ENCODE measurements around the gene KCNH3.

KCNH3 gene

DNA sequence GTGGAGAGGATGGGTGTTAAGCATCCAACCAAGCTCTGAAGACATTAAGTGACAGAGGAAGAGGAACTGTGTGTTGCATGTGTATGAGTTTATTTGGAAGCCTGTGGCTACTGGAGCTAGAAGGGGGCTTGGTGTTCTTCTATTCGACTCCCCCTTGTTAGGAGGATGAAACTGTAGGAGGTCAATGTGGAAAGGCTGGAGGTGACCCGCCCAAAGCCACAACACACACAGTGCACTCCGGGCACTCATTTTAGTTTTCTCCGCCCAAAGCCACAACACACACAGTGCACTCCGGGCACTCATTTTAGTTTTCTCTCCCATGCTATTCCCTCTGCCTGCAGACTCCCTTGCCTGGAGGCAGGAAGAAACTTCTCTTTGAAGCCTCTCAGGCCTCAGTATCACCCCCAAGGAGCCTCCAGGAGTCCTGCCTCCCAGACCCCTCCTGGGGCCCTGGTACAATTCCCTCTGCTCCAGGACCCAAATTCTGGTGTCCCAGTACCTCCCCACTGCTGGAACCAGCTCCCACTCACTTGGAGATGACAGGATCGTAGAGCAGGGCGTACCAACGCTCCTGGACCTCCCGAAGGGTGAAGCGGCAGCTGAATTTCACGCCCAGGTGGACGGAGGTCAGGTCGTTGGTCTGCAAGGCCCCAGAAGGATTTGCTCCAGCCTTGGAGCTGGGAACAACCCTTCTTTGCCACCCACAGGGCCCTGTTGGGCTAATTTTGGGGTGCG is 25.3 kb downstream of the KCNH3 start:
- no peak for DNase-seq (ENCODE audit: low read depth)

DNA sequence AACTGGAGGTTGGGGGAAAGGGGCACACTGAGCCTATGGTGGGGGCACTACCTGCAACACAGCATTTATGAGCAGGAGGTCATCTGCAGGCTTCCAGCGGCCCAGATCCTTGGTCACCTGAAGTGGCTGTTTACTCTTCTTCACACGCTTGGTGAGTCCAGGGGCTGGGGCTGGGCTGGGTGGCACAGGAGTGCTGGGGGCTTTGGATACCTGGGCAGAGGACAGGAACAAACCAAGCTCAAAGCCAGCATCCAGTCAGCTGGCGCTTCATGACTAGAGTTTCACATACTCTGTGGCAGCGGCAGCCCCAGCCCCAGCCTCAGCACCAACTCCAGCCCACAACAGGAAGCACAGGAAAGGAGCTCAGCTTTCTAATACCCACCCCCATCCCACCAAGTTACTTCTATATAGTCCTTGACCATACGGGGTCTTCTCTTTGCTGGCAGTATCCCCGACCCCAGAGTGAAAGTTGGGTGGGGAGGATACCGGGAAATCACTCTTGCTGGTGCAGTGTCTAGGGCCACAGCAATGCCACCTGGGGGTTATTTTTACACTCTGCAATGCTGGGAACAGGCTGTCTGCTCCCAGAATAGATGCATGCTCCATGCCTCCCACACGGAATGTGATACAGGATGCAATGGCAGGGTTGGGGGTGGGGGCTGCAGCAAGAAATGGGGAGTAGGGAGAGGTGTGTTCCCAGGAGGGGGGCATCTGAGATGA is 26.0 kb downstream of the KCNH3 start:
- no peak for DNase-seq (ENCODE audit: low read depth)

DNA sequence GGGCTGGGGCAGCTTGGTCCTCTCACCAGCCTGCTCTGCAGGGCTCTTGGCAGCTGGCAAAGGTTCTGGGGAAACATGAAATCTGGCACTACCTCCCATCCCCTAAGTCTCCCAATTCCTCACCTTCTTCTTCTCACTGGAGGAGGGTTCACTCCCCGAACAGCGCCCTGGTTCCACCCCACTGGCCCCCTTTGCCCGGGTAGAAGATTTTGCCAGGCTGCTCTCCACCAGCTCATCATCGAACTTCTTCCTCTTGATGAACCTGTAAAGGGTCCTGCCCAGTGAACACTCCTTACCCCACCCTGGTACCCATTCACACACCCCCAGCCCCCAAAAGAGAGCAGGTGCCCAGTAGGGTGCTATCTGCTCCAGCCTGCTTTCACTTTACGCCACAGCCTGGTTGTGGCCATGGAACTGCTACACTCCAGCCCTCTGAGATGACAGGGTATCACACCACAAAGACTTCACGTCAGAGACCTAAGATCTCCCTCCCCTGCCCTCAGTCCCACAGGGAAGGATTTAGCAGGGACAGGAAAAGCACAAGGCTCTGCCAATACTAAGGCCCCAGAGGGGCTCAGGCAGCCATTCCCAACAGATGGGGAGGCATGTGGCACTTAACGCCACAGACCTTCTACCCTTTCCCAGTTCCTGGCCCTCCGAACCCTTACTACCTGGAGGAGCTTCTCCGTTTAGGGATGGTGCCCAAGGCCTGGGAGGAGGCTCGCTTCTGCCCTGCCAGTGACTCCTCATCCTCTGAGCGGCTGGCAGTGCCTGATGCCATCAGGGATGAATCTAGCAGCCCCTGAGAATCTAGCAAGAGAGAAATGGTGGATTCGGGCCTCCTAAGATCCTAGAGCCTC is 26.8 kb downstream of the KCNH3 start:
- DNase-seq (ENCODE audit: low read depth) = no peak

DNA sequence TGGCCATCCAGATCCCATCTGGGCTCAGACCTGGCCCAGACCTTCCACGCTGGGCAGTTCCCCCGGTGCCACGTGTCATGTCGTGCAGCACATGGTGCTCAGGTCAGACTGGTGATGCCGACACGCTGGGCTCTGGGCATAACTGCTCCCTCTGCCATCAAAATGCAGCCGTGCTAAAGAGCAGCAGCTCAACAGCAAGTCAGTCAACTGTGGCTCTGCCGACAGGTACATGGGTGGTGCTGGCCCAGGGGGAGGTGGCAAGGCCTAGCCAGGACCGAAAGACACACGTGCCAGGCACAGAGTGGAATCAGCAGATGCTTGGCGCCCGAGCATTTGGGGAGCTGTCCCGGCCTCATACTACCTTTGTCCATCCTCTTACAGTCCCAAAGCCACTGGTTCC is 27.5 kb downstream of the KCNH3 start:
- DNase-seq (ENCODE audit: low read depth) = no peak

DNA sequence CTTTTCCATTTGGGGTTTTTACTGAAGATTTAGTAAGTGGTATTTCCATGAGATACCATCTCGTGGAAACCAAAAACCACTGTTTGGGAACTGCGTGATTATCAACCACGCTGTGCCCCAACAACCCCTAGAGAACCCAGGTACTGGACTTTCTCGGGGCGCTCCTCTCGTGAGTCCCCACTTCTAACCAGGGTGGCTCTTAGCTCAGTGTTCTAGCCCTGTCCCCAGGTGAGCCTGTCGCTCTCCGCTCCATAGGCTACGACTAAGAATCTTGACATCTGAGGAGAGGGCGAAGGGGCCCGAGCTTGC is 28.4 kb downstream of the KCNH3 start:
- no peak for DNase-seq (ENCODE audit: low read depth)

DNA sequence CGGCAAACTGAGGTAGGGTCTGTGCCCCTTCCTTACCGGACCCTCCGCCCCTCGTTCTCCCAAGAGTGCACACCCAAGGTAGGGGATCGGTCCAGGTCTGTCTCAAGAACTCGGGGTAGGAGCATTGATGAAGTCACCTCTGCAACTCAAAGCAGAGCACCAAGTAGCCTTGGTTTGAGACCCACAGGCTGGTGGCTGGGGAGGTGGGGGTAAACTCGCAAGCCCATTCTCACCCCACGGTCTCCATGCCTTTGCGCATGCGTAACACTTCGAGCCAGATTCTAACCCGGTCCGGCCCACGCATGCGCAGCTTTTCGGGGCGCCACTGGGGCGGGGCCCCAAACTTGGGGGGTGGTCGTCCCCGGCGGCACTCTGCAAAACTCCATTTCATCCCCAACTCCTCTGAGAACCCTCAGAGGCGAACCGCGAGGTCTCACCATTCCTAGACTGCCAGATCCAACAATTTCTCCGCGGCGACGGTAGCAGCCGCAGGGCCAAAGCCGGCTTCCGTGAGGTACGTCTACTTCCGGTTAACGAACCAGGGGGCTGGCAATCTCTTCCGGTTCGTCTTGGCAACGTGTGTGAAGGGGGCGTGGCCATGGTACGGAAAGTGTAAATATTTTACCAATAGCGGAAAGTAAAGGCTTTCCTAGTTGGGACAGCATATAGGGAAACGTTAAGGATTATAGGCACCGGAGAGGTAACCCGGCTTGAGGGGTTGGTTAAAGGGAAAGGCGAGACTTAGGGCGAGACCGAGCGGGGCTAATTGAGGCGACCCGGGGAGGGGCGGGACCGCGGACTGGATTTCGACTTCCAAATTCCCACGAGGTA is 29.0 kb downstream of the KCNH3 start, which contains the start of gene MCRS1:
TSS of gene MCRS1 (minus strand) at position 532 of the 831 bp plus-strand sequence. CDS start 1,411 bp downstream, outside the sequence.
- DNase-seq (ENCODE audit: low read depth) = peak; percentile 77

DNA sequence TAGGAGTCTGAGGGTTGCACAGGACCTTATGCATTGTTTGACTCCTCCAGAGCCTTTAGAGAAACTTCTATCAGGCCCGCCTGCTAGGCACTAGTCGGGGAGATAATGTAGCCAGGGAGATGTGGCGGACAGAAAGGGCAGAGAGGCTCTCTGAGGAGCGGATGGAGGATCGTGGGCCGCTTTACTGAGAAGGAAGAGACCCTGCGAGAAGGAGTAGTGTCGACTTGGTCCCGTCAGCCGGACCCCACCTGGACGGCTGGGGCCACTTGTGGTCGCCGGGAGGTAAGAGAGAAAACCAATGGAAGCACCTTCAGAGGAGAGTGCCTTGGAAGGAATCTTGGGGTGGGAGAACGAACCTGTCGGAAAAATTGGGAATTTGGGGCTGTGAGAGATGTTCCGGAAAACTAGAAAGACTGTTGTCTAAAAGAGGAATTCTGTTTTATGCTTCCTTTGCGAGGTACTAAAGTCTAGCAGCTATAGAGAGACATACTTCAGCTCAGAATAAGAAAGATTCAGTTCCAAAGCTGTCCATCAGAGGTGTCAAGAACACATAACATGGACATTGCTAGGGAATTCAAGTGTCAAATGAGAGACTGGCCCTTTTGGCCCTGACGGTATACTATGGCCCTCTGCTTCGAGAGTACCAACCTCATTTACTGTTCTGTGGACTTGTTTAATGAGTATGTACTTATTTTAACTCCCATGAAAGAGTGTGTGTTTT is 29.8 kb downstream of the KCNH3 start:
- no peak for DNase-seq (ENCODE audit: low read depth)

DNA sequence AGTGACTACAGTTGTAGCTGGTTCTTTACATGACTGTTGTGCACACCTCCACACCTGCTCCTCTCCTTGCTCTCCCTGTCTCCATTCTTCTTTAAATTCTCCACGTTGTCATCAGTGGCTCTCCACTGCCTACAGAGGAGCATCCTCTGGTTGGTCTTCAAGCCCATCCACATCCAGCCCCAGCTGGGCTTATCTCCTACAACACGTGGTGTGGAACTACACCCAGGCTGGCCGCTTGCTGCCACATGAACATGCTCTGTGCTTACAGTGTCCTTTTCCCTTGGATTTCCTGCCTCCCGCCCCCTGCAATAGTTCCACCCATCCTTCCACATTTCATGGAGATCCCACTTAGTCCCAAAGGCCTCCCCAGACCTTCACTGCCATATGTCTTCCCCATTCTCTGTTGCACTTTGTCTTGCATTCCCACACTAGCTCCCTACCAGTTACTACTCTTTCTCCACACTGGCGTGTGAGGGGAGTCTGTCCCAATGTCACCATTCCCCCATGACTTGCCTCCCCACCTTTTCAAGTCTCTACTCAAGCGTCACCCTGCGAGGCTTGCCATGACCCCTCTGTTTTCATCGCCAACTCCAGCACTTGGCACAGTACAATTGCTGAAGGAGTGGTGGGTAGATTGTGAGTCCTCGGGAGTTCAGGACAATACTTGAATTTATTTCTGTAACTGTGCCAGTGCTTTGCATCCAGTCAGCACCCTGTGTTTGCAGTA is 38.9 kb downstream of the KCNH3 start:
- DNase-seq (ENCODE audit: low read depth) = no peak

DNA sequence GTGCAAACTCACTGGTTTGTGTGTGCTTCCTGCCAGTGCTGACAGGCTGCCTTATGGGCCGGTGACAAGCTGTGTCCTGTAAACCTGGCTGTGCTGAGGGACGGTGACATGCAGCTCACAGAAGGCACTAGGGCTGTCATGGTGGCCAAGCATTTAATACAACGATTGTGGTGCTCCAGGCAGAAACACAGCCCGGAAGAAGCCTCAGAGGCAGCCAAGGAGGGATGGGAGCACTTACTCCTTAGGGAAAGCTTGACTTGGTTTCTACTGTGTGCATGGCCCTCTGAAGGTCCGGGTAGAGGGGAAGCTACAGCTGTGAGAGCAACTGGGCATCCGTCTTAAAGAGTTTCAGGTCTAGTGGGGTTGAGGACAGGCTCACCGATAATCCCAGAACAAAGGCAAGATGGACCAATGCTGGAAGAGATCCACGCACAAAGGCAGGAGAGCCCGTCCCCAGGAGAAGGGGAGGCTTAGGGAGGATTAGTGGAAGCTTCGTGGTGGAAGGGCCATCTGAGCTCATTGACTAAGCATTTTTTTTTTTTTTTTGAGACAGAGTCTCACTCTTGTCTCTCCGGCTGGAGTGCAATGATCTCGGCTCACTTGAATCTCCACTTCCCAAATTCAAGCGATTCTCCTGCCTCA is 39.8 kb downstream of the KCNH3 start:
- DNase-seq (ENCODE audit: low read depth) = no peak

DNA sequence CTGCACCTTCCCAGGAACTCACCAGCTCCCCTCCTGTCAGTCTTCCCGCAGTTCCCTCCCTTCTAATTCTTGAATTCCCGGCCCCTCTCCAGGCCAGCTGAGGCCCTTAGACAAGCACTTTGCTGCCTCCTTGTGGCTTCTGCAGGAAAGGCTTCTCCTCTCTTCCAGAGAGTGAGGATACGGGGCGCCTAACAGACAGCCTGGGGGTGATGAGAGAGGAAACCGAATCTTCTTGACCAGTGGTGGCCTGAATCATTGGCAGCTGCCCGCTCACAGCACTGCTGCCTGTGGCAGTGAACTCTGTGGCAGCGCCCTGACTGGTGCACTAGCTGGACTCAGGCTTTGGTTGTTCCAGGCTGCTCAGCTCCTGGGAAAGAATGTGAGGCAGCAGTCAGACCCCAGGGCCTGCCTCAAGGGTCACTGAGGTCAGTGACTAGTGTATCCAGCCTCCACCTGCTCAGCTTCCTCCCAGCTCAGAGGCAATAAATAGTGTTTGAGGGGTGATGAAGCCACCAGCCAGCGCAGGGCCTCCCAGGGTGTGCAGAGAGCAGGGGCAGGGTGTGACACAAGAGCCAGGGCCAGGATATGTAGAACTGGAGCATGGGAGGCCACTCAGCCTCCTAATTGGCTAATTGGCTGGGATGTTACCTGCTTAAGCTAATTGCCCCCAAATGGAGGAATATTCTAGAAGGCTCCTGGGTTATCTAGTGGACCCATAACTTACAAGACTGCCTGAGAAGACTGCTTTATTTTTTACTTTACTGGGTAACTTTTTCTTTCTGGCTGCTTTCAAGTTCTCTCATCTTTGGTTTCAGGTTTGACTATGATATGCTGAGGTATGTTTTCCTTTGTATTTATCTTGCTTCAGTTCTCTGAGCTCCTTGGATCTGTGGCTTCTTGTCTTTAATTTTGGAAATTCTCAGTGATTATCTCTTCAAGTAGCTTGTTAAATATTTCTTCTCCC is 42.0 kb downstream of the KCNH3 start:
- DNase-seq (ENCODE audit: low read depth) = peak; percentile 20

DNA sequence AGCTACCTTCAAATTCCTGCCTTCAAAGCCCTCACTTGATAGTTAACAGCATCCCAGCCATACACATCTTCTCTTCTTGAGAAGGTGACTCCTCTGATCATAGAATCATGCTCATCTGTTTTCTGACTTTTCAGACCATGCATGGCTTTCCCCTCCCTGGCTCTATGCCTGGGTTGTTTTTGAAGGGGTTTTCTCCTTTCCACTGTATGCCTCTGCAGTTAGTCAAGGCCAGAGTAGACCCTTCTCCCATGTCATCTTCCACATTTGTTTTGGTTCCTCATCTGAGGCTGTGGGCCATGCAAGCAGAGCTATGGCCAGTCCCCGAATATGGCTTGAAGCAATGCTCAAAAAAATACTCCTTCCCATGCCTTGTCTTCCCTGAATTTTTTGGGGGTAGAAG is 43.4 kb downstream of the KCNH3 start:
- DNase-seq (ENCODE audit: low read depth) = no peak

DNA sequence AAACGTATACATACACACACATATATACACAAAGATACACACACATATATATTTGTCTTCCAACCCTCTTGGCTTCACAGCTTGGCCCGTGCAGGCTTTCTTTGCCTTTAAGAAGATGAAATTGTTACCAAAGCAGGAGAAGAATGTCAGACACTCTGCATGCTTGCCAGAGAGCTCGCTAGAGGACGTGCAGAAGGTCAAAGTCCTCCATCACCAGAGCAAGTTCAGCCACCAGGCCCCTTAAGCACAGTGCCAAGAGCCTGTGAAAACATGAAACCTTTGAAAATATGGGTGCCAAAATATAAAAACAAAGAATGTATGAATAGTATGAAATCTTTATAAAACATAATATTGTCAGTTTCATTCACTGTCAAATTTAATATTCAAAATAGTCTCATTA is 44.0 kb downstream of the KCNH3 start:
- DNase-seq (ENCODE audit: low read depth) = no peak

DNA sequence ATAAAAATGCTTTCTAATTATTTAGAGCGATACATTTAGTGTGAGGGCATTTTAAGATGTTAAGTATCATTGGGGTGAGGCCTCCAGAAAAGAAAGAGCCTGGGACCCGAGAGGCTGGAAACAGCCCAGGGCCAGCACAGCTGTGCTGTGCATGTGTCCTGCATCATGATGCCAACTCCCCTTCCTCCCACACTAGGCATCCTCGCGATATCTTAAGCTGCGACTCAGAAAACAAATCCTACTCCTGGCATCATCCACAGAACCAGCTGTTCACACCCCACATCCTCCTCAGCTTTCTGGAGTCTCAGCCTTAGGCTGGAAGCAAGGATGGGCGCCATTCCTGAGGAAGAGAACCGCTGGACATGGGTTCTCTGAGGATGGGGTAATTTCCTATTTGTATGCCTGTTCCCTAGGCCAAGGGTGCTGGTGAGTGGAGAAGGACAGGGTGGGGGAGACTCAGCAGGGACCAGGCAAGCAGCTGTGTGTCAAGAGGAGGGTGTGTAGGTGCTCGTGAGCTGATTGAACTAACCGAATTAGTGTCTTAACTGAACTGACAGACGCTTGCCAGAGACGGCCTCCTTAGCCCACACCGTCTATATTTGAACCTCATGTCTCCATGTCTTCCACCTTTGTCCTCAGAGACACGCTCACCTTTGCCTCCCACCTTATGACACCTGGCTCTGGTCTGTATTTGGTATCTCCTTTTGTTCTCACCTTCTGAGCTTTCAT is 44.7 kb downstream of the KCNH3 start:
- DNase-seq (ENCODE audit: low read depth) = no peak

DNA sequence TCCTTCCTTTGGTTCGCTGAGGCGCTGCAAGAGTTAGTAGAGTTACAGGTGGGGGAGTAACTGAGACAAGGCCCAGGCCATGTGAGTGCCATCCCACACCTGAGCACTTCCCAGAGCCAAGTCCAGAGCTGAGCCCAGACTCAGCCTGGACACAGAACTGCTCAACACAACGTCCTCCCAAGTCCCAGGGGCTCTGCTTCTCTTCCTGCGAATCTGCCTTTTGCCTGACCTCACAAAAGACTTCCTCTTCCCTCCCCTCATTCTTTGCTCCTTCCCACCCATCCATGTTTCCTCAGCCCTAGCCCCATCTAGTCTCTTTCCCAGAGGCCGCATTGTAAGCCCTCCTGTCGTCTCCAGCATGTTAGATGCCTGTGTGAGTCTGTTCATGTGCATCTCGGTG is 45.8 kb downstream of the KCNH3 start:
- DNase-seq (ENCODE audit: low read depth) = no peak

DNA sequence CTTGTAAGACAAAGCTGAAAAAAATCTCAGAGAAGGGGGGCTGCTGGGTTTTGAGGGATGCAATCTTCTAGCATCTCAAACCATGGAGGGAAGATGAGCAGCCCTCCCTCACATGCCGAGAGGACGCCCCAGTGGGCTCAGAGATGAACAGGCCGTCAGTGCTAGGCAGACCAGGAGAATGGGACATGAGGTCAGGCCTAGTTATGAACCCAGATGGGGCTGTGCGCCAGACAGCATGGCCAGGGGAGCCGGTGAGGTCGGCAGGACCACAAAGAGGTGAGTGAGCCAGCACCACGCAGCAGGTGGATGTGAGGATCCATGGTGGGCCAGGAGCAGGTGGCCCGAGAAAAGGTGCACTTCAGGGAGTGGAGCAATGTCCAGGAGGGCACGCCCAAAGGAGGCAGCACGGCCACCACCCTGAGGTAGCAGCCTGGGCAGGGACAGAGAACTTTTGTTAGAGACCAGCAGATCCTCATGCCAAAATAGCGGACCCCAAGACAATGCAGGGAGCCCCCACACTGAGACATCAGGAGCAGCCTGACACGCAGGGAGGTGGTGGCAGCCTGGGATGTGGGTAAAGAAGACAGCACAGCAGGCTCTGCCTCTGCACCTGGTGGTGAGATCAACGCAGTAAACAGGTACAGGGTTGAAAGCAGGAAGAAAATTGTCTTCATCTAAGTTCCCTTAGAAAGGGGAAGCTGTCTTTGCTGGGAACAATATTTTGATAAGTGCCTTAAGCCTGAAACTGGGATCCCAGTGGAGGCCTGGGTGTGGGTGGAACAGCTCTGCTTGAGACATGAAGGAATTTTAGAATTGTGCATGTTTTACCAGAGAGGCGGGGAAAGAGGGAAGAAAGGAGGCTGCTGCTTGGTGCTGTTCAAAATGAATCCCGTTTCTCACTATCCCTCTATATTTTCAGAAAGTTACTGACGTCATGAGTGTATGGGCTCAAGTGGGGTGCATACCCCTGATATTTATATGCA is 46.9 kb downstream of the KCNH3 start:
- DNase-seq (ENCODE audit: low read depth) = no peak

DNA sequence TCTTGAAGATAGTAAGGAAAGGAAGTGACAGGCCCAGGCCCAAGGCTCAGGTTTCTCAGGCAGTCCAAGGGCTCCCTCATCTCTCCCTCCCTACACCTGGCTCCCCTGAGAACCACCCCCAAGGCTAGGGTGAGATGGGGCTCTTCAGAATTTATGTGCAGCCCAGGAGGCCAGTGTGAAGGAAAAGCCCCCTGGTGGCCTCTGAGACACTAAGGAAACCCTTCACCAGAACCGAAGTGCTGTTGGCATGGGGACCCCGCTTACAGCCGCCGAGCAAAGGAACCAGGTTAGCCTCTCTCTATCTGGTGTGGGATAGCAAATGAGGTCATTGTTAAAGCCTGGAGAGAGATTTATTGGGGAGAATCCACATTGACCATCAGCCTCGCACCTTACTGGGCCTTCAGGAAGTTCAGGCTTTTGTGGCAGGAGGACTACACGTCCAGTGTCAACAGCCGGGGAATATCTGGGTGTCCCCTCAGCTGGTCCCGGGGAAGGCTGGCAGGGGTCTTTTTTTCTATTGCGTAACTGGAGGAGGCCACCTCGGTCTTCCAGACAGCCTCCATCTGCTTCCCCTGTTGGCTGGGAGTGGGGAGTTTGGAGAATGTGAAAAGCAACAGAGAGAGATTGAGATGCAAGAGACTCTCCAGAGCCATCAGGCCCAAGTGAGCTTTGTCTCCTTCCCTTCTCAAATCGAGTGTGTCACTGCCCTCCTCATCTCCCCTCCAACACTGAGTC is 48.5 kb downstream of the KCNH3 start:
- no peak for DNase-seq (ENCODE audit: low read depth)
